Adrenal gland (tissue), 5 donors: Measurements from ENCODE around the gene PRDM10.

ENCODE experiments used
- POLR2A ChIP-seq, 2 donors: fragments of 450-650 bp; IDR thresholded peaks; one replicate each; pipeline ENCODE4 v1.6.1; 2017; ENCODE audit warnings: antibody characterized with exemption in 2 of 2, mild to moderate bottlenecking in 2 of 2, moderate library complexity in 1 of 2
- TF ChIP-seq, protein P1 (sequence below), 6 experiments: fragments of 450-650 bp in 4 of 6; fragments of 200-600 bp in 2 of 6; sonication (generic) in 1 of 6; IDR thresholded peaks; 1 replicate in 5 of 6; 2 replicates in 1 of 6; pipeline versions ENCODE4 v1.5.1 to v1.8.0; 2016 to 2021; ENCODE audit warnings: antibody characterized with exemption in 6 of 6, mild to moderate bottlenecking in 2 of 6, moderate library complexity in 1 of 6
- donor health status: DM: no; HTN: no; CAD: no.

GRCh38 chr11:129950101-129951091 is 52.2 kb downstream of the PRDM10 start:
- TF ChIP-seq, protein P1, sequence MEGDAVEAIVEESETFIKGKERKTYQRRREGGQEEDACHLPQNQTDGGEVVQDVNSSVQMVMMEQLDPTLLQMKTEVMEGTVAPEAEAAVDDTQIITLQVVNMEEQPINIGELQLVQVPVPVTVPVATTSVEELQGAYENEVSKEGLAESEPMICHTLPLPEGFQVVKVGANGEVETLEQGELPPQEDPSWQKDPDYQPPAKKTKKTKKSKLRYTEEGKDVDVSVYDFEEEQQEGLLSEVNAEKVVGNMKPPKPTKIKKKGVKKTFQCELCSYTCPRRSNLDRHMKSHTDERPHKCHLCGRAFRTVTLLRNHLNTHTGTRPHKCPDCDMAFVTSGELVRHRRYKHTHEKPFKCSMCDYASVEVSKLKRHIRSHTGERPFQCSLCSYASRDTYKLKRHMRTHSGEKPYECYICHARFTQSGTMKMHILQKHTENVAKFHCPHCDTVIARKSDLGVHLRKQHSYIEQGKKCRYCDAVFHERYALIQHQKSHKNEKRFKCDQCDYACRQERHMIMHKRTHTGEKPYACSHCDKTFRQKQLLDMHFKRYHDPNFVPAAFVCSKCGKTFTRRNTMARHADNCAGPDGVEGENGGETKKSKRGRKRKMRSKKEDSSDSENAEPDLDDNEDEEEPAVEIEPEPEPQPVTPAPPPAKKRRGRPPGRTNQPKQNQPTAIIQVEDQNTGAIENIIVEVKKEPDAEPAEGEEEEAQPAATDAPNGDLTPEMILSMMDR (IDR thresholded peaks at IDR 0.05): no peak
- TF ChIP-seq POLR2A (IDR thresholded peaks at IDR 0.05): no peak
